ENCODE measurements around the gene FOXN4.

FOXN4 gene

GRCh38 chr12:109279525-109279924 is 29.6 kb downstream of the FOXN4 start:
- no peak for DNase-seq (ENCODE audit: low read depth)

- DNase-seq (ENCODE audit: low read depth): no peak
These were observed 30.2 kb downstream of the FOXN4 start for GRCh38 chr12:109278912-109279311.

- no peak for DNase-seq (ENCODE audit: low read depth)
These were observed 31.0 kb downstream of the FOXN4 start for GRCh38 chr12:109277899-109278762.

GRCh38 chr12:109277255-109277898 is 31.7 kb downstream of the FOXN4 start:
- DNase-seq (ENCODE audit: low read depth): no peak

- DNase-seq (ENCODE audit: low read depth): no peak
These were observed 32.9 kb downstream of the FOXN4 start for GRCh38 chr12:109276160-109276559.

GRCh38 chr12:109275173-109275572 is 33.9 kb downstream of the FOXN4 start:
- no peak for DNase-seq (ENCODE audit: low read depth)

GRCh38 chr12:109274381-109274780 is 34.7 kb downstream of the FOXN4 start:
- no peak for DNase-seq (ENCODE audit: low read depth)

- DNase-seq (ENCODE audit: low read depth): no peak
These were observed 35.7 kb downstream of the FOXN4 start for GRCh38 chr12:109273354-109273753.

GRCh38 chr12:109271418-109271817 is 37.7 kb downstream of the FOXN4 start:
- DNase-seq (ENCODE audit: low read depth): no peak

- no peak for DNase-seq (ENCODE audit: low read depth)
These were observed 38.6 kb downstream of the FOXN4 start for GRCh38 chr12:109270494-109270893.

GRCh38 chr12:109269428-109269827 is 39.7 kb downstream of the FOXN4 start:
- no peak for DNase-seq (ENCODE audit: low read depth)

- DNase-seq (ENCODE audit: low read depth): no peak
These were observed 40.2 kb downstream of the FOXN4 start for GRCh38 chr12:109268896-109269295.

- no peak for DNase-seq (ENCODE audit: low read depth)
These were observed 41.7 kb downstream of the FOXN4 start for GRCh38 chr12:109267361-109267760.

- no peak for DNase-seq (ENCODE audit: low read depth)
These were observed 42.8 kb downstream of the FOXN4 start for GRCh38 chr12:109266106-109266879.

- DNase-seq (ENCODE audit: low read depth): no peak
These were observed 44.0 kb downstream of the FOXN4 start for GRCh38 chr12:109264943-109265650.

- peak; percentile 4 for DNase-seq (ENCODE audit: low read depth)
These were observed 44.8 kb downstream of the FOXN4 start for GRCh38 chr12:109264095-109264942.

GRCh38 chr12:109263439-109263838 is 45.6 kb downstream of the FOXN4 start:
- no peak for DNase-seq (ENCODE audit: low read depth)

- DNase-seq (ENCODE audit: low read depth): no peak
These were observed 47.1 kb downstream of the FOXN4 start for GRCh38 chr12:109261939-109262338.

GRCh38 chr12:109261087-109261486 is 48.0 kb downstream of the FOXN4 start:
- no peak for DNase-seq (ENCODE audit: low read depth)

- DNase-seq (ENCODE audit: low read depth): no peak
These were observed 49.6 kb downstream of the FOXN4 start for GRCh38 chr12:109259545-109259895.
